ENCODE results near the gene BRSK1.

Gene BRSK1

DNA sequence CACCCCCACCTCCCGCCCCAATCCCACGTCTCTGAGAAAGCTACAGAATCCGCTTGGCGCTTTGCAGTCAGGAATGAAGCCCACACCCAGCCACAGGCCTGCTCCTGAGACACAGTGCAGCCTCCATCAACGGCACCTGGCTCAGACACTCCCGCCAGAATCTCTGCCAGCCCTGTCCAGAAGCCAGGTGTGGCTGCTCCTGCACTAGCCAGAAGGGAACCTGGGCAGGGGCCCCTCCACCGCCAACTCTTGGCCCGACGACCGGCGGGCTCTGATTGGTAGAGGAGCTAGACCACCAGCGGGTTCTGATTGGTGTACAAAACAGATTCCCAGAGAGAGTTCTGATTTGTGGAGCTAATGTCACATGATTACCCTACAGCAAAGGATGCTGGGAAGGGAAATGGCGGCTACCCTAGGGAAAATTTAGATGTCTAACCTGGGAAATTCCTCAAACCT, 22.1 kb upstream of the BRSK1 start:
- TF ChIP-seq, protein P1, sequence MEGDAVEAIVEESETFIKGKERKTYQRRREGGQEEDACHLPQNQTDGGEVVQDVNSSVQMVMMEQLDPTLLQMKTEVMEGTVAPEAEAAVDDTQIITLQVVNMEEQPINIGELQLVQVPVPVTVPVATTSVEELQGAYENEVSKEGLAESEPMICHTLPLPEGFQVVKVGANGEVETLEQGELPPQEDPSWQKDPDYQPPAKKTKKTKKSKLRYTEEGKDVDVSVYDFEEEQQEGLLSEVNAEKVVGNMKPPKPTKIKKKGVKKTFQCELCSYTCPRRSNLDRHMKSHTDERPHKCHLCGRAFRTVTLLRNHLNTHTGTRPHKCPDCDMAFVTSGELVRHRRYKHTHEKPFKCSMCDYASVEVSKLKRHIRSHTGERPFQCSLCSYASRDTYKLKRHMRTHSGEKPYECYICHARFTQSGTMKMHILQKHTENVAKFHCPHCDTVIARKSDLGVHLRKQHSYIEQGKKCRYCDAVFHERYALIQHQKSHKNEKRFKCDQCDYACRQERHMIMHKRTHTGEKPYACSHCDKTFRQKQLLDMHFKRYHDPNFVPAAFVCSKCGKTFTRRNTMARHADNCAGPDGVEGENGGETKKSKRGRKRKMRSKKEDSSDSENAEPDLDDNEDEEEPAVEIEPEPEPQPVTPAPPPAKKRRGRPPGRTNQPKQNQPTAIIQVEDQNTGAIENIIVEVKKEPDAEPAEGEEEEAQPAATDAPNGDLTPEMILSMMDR (IDR thresholded peaks at IDR 0.05; ENCODE audit: low read depth, low read length) = no peak
- DNase-seq = no peak
- Histone ChIP-seq H3K4me3 (ENCODE audit: low read depth, low read length) (no peak overlapping the region), H3K36me3 (no peaks in the 10 kb centered on the region), H3K9me3 (no peaks in the 10 kb centered on the region), H3K4me1 (no peaks in the 10 kb centered on the region), H3K27me3 (no peaks in the 10 kb centered on the region)

- Histone ChIP-seq H3K9me3 (no peaks in the 10 kb centered on the region), H3K36me3 (no peaks in the 10 kb centered on the region), H3K4me1 (no peaks in the 10 kb centered on the region), H3K27me3 (no peaks in the 10 kb centered on the region), H3K4me3 (ENCODE audit: low read depth, low read length) (no peak overlapping the region)
- DNase-seq = no peak
- TF ChIP-seq, protein P1 (IDR thresholded peaks at IDR 0.05; ENCODE audit: low read depth, low read length) = no peak
Measured at GRCh38 chr19:55262359-55262758, 21.4 kb upstream of the BRSK1 start.

GRCh38 chr19:55264531-55264930, 19.3 kb upstream of the BRSK1 start:
- no peaks in the 10 kb centered on the region for H3K4me1 ChIP-seq
- TF ChIP-seq, protein P1 (IDR thresholded peaks at IDR 0.05; ENCODE audit: low read depth, low read length) = no peak
- no peaks in the 10 kb centered on the region for H3K36me3 ChIP-seq
- H3K4me3 ChIP-seq (ENCODE audit: low read depth, low read length) = no peak overlapping the region
- H3K27me3 ChIP-seq = no peaks in the 10 kb centered on the region
- H3K9me3 ChIP-seq = no peaks in the 10 kb centered on the region
- no peak for DNase-seq

GRCh38 chr19:55265173-55265572, 18.6 kb upstream of the BRSK1 start:
- TF ChIP-seq, protein P1 (IDR thresholded peaks at IDR 0.05; ENCODE audit: low read depth, low read length) = no peak
- Histone ChIP-seq H3K4me1 (no peaks in the 10 kb centered on the region), H3K36me3 (no peaks in the 10 kb centered on the region), H3K9me3 (no peaks in the 10 kb centered on the region), H3K27me3 (no peaks in the 10 kb centered on the region), H3K4me3 (ENCODE audit: low read depth, low read length) (no peak overlapping the region)
- no peak for DNase-seq

DNA sequence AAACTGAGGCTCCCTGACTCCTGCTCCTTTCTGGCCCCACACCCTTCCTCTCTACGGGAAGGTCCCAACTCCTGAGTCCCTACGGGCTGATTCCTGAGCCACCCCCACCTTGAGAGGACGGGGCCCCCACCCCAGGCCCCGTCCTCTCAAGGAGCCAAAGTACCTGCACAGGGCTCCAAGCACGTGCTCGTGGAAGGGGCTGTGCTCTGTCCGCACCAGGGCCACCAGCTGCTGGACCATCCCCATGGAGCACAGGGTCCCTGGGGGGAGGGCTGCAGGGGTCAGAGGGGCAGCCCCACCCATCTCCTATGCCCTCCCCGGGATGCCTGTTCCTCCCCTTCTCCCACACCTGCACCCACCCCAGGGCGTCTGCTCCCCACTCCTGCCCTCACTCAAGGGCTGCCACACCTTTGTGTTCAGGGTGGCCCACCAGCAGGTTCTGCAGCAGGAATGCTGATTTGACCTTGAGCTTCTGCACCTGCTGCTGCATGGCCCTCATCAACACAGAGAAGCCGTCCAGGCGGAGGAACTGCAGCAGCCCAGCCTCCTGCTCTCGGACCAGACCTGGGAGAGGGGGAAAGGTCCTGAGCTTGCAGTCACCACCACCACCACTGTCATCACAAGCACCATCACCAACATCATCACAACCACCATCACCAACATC, 17.9 kb upstream of the BRSK1 start:
- no peaks in the 10 kb centered on the region for H3K27me3 ChIP-seq
- H3K4me3 ChIP-seq (ENCODE audit: low read depth, low read length) = no peak overlapping the region
- no peaks in the 10 kb centered on the region for H3K36me3 ChIP-seq
- H3K9me3 ChIP-seq = no peaks in the 10 kb centered on the region
- H3K4me1 ChIP-seq = no peaks in the 10 kb centered on the region
- TF ChIP-seq, protein P1 (IDR thresholded peaks at IDR 0.05; ENCODE audit: low read depth, low read length) = no peak
- no peak for DNase-seq

DNA sequence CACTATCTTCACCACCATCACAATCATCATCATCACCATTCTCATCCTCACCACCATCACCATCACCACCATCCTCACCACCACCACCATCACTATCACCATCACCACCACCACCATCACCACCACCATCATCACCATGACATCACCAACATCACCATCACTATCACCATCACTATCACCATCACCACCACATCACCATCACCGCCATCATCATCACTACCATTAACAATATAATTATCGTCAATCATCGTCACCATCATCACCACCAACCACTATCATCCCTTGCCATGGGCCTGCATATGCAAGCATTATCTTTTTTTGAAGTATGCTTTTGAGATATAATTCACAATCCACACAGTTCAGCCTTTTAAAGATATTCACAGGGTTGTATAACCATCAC, 17.4 kb upstream of the BRSK1 start:
- Histone ChIP-seq H3K9me3 (no peaks in the 10 kb centered on the region), H3K4me1 (no peaks in the 10 kb centered on the region), H3K36me3 (no peaks in the 10 kb centered on the region), H3K27me3 (no peaks in the 10 kb centered on the region), H3K4me3 (ENCODE audit: low read depth, low read length) (no peak overlapping the region)
- no peak for DNase-seq
- TF ChIP-seq, protein P1 (IDR thresholded peaks at IDR 0.05; ENCODE audit: low read depth, low read length) = no peak

Measured in BE2C (cell line).